Activated CD8-positive, alpha-beta memory T cell treated with anti-CD3 and anti-CD28 coated beads, Interleukin-2, amount 50 U/mL, for 24 hours (primary cell): ENCODE data around the gene TM4SF4.

Experiments used
- DNase-seq: peaks from one replicate; pipeline ENCODE4 v3.0.0-alpha.2; 2020; ENCODE audit errors: extremely low read depth

TM4SF4 gene

DNA sequence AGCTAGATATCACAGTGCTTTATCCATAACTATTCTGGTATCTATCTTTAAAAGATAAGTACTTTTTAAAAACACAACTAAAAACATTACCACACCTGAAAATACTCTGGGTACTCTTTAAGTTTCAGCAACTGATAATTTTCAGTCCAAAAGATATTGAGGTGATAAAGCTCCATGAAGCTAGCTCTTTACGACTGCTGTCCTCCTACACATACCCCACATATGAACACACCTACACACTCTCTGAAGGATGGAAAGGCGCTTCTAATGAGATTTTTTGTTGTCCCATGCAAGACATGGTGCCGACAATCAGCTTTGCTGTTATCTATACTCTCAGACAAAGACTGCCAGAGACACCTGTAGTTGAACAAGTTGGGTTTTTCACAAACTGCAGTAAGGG is 19.1 kb upstream of the TM4SF4 start:
- DNase-seq: no peak

DNA sequence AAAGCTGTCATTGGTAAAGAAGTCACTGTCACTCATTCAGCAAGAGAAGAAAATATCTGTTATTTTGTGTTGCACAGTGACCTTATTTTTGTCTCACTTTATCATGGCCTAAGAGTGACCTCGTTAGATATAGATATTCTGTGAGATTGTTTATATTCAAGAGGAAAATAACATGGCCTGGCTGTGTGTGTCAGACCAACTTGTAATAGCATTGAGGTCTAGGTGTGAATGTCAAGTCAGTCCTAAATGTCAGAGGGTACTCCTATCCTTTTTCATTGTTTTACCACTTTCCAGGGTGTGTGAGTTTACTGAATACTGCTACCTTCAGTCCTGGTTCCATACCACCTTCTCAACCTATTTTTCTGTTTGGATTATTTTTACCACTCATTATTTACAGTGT is 18.5 kb upstream of the TM4SF4 start:
- no peak for DNase-seq

DNA sequence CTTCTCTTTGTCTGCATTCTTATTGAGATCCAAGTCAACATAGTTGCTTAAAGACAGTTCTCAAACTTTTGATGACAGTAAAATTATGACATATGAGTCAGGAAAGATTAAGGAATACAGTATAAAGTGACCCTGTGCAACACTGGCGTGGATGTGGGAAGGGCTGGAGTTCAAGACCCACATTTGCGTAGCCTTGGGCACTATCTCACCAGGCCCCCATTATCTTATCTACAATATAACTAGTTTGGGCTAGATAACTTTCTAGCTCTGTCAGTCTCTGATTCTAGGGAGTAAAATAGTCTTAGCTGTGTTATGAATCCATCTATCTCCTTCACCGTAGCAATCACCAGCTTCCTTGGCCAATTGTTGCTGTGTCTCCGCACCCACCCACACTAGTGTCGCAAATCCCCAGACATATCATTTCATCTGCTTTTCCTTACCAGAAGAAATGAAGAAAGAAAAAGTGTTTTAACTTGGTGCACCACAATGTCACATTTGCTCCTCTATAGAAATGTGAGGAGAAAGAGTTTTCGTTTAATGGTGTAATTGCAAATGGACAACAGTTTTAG is 14.9 kb upstream of the TM4SF4 start:
- no peak for DNase-seq

DNA sequence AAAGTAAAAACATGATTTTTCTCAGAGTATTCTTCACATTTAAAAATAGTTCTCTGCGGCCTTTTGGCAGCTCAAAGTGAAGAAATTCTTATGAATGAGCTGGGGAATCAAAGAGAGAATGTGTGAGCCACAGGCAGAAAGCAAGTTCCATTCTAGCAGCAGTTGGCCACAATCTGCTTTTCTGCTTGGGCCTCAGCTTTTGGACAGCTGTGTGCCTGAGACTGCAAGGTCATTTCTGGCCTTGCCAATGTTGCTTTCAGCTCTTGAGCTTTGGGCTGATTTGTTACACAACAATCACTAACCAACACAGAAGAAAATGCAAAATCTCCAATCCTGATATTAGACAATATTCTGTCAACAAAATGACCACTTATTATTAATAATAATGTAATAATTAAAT is 14.4 kb upstream of the TM4SF4 start:
- DNase-seq: no peak

DNA sequence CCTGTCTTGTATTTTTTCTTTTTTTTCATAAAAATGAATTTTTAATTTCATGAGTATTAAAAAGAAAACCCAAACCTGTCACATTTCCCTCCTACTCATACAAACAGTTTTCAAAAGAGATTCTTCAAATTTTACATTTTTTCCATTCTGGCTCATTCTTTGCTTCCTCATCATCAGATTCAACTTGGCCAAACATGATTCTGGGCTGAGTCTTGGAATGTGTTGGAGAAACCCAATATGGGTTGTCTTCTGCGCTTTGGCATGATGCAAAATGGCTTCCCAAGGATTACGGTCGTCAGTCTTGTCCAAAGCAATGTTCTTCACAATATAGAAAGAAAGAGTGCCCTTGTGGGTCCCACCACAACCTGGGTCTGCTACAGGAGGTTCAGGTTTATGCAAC is 12.4 kb upstream of the TM4SF4 start:
- no peak for DNase-seq

DNA sequence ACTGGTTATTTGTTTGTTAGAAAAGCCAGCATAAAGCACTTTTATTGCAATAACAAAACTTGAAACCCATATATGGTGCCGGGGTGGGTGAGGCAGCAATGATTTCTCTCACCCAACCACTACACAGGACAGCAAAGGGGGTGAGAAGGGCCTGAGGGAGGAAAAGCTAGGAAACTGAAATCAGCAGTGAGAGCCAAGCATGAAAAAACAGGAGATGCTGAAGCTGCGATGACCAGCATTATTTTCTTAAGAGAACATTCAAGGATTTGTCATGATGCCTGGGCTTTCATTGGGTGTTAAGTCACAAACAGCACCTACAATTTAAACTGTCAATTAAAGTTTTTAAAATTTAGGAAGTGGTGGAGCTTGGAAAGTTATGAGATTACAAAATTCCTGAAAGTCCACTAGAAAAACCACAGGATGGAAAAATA is 11.9 kb upstream of the TM4SF4 start:
- DNase-seq: no peak

DNA sequence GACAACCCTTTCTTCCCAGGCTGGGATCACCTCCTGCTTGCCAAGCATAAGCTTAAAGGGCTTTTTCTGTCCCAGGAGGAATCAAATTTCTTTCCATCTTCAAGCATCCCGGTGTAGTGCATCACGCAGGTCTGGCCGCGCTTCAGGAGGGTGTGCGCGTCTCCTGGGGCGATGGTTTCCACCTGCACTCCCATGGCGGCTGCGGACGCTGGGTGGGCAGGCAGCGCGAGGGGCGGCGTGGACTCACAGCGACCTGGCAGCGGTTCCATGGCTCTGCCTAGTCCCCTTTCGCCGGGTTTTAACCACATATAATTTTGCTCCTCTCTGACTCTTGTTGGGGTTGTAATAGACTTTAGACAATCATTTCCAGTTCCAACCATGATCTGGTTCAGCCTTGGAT is 10.6 kb upstream of the TM4SF4 start:
- no peak for DNase-seq

DNA sequence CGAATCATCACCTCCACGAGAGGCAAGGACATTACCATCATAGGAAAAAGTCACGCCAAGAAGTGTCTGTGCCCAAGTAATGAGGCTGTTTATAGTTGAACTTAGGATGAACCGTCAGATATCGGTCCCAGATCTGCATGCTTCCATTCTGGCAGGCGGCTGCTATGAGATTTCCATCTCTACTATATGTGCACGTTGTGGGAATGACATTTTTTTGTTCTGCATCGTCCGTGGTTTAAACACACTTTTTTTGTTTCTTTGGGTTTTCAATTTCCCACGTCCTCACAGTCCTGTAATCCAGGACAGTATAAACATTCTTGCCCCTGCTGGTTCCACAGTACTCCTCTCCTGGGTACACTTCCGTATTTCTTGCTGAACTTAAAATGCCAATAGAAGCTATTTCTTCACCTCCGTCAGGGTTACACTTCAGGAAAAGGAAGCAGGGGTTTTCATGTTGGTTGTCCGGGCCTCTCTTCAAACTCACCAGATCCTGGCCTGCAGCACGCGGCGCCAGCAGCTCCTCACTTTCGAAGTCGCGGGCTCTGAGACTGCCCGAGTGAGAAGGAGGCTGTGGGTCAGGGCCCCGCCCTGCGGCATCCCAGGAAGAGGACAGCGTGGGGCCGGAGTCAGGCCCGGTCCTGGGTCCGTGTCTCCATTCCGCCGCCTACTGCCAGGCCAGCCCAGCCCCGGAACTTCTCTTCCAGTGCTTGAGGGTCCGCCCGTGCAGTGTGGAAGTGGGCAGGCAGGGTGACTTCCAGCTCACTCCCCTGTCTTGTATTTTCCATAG is 9.8 kb upstream of the TM4SF4 start:
- DNase-seq: no peak

DNA sequence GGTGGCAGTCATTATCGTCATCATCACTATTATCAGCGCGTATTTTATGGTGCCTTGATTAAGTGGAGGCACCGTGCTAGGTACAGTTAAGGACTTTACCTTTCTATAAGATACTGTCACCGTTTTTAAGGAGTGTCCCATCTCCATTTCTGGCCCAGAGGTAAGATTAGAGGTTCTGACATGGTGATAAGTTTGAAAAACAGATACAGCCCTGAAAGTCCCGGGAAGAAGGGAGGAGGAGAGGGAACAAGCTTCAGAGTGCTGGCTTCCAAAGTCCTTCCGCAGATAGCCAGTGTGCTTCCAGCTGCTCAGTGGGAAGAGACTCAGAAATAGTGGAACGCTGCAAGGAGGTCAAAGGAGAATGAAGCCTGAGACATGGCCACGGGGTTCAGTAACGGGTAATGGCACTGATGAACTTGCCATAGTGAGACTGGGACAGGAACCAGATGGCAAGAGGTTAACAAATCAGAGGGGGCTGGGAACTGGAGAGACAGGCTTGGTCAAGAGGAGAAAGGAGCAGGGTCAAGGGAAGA is 9.1 kb upstream of the TM4SF4 start:
- DNase-seq: no peak

DNA sequence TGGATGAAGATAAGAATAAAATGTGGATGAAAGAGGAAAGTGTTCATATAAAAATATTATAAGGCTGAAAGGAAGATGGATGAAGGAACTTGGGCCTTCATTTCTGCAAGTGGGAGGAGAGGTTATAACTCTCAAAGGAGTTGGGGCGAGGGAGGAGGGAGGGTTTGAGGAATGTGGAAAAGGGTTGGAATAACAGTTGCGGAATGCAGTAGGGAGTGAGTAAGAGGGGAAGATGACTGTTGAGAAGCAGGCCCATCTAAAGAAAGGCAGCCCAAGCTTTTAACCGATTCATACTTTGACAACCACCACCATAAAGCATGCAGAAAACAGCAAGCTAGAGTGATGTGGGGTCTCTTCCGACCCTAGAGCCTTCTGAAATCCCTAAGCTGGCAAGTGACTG is 8.3 kb upstream of the TM4SF4 start:
- DNase-seq: no peak

DNA sequence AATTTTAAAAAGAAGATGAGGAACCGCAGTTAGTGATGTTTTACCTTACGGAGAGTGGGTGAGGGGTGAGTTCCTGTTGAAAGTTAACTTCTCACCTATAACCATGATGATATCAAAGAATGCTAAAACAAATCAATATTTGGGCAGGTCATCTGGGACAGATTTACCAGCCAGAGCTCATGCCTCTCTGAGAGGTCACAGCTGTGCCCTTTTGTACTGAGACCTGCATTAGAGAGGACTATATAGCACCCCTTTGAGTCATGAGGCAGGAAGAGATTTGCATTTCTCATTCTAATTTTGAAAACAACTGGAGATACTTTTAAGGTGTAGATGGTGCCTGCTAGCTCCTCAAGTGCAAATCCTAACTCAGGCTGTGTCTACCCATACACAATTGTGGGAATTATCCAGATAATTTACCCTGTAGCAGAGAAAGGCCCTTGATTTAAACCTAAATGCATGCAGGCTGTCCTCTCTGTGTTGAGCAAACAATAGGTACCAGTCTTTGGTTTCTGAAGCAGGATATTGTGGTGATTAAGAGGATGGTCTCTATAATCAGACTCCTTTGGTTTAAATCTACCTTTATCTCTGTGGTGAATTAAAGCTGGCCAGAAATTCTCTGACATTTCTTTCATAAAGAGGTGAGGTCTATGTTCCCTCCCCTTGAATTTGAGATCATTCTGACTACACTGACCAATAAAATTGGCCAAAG is 5.8 kb upstream of the TM4SF4 start:
- DNase-seq: no peak

DNA sequence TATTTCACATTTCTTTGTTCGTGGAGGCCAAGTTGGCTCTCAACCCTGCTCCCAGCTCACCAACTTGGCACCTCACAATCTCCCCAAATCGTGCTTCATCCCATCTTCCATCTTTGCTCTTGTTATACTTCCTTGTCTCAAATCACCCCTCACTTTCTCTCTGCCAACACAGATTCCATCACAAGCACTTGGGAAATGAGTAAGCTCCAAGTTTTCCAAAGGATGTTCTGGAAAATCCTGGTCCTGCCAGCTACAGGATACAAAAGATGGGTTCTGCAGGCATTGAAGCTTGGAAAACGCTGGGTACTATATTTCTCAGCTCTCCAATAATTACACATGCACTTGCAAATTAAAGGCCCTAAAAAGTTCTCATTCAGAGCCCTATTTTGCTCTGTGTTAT is 4.1 kb upstream of the TM4SF4 start:
- DNase-seq: no peak

DNA sequence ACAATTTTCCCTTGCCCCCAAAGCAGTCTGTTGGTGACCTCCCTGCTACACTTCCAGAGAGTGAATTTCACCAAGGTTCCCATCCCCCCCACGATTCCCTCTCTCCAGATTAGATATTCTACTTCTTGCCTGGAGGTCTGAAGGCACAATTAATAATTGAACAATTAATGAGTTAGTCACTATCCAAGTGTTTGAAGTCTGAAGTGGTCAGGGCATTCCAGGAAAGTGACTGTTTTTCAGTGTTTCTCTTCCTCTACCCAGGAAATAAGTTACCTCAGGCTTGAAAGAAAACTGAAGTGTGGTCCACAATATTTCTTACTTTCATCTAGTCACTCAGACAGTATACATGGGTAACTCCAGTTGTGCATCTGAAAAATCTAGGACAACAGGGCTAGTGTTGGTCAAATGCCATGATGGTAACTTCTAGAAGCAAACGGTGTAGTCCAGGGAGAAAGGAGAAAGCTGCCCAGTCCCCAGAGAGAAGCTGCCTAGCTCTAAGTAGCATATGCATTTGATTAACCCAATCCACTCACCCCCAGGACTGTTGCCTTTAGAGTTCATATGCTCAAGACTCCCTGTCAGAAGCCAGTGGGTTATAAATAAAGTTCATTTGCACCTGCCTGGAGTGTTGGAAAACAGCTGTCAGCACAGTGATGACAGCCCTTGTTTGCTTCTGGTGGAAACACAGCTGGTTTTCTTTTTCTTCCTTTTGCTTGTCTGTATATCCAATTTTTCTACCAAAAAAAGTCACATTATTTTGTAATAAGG is 2.3 kb upstream of the TM4SF4 start:
- DNase-seq: no peak

DNA sequence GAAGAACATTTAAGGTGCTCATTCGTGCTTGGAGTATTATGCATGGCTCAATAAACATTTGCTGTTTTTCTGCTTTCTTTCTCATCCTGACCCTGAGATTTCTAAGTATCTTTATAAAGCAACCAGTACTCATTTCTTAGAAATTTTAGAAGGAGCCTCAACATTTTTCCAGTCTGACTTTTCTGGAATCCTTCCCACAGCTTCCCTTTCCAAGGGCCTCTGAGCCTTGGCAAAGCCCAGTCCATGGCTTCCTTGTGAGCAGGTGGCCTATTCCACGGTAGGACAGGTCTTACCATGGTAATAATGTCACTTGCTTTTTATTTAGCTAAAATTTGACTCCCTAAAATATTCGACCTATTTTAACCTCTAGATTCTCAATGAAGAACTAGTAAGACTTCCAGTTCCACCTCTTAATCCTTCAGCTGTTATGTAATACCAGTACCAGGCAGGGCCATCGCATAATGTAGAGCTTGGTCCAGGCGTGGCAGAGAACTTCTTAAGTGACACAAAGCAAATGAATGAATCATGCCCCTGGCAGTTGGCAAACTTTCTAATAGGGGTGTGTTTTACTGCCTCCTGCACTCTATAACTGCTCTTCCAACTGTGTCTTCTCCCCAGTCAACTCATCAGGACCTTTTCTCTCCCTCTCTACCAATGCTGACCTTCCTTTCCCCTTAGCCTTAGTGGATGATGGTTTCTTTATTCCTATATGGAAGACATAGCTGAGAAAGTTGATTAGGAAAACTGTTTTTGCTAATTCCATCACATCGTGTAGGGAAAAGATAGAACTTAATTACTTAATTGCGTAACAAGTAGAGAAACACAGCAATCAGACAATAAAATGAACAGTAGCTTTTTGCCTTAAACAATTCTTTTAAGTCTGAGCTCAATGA is 894 bp upstream of the TM4SF4 start:
- no peak for DNase-seq

DNA sequence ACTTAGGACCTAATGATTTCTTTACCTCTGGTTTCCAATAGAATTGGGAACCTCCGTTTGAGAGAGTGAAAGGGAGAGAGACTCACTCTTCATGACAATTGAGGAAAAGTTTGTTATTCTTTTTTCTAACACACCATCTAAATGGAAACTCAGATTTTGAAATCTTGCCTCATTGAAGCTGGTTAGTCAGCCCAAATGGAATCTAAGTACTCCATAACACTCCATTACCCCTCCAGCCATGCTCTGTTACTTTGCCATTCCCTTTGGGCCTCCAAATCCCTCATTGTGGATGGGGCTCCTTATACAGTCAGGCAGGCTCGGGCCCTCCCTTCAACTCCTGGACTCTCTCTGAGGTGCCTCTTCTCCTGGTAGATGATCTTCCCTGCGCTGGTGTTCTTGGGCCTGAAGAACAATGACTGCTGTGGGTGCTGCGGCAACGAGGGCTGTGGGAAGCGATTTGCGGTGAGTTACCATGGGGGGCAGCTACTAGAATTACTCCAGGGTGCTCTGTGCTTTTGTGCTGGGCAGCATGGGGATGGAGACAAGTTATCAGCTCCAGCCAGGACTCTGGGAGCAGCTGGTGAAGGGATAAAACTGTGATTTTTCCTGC is 1.1 kb downstream of the TM4SF4 start:
- DNase-seq: no peak

DNA sequence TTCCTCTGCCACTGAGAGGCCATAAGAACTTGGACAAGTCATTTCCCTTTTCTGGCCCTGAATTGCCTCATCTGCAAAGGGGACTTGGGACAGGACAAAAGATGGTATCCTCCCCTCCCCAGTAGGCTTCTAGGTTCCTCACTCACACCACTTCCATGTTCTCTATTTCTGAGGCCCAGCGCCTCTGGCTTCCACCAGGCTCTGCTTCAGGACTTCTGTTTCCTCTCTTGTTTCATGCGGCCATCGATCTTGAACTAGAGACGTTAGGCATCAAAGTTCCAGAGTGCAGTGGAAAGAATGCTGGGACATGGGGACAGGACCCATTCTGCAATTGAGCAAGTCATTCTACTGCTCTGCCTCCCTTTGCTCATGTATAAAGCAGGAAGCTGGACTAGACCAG is 1.7 kb downstream of the TM4SF4 start:
- DNase-seq: no peak

DNA sequence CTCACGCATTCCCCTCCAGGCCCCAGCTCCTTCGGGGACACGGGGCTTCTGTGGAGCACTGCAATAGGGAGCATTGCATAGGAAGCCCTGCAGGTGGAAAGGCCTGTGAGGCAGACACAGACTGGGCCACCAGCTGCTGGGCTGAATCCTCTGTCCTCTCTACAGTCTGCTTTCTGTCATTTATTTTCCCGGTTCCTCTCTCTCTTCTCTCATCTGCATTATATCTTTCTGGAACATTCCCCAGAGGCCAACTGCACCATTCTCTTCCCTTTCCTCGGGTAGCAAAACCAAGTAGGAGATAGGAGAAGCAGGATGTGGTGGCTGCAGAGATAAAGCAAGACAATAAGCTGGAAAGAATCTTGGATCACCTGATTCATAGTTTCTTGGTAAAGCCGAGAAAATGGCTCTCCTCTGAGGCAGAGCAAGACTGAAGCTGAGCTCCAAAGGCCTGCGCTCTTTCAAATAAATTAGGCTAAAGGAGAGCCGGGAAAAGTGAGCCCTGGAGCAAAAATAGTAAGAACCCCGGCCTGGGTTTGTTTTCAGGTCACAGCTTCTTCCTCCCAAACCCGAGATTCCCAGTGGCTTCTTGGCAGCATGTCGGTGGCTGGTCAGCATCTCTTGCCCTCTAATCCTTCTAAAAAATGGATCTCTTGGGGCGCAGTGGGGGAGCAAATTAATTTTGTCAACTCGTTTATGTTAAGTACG is 5.3 kb downstream of the TM4SF4 start:
- no peak for DNase-seq

DNA sequence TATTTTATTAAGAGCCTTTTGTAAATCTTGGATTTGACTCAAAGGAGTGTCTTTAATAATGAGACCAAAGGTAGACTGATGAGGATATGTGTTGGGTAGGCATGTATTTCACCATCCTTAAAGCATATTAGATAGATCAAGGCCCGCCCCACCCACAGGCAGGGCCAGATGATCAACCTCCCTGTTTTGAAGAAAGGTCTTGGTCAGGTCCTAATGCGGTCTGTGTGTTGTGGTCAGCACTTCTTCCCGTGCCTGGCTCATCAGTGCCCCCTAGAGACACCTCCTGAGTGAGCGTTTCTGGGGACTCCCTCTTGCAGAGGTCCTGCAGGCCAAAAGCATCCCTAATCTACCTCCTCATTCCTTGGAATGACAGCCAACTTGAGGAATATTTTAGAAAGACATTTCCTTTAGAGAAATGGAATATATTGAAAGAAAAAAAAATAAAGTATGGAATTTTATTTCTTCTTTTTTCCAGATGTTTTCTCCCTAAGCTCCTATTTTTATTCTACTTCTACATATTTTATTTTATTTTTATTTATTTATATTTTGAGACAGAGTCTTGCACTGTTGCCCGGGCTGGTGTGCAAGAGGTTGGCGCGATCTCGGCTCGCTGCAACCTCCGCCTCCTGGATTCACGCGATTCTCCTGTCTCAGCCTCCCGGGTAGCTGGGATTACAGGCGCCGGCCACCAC is 6.0 kb downstream of the TM4SF4 start:
- no peak for DNase-seq

DNA sequence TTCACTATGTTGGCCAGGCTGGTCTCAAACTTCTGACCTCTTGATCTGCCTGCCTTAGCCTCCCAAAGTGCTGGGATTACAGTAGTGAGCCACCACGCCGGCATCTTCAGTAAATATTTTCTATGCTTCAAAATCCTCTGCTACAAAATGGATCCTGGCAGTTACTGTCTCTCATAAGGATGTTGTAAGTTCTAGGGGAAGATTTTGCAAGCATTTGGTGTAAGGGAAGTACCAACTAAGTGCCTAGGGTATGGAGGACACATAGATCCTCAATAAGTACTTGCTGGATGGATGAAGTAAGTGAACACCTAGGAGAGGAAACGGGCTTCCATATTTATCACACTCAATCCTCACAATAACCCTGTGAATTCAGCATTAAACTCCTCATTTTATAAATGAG is 6.6 kb downstream of the TM4SF4 start:
- no peak for DNase-seq
